Skin epidermis (tissue), 12 donors: ENCODE measurements around the gene ITGA3.

ENCODE experiments used
- H3K27ac ChIP-seq, 21 experiments: fragments of 200-600 bp; sonication (generic) in 11 of 21; one replicate each; pipeline ENCODE4 v1.5.0; 2020; ENCODE audit warnings: mild to moderate bottlenecking in 3 of 21, inconsistent platforms in 2 of 21, moderate library complexity in 2 of 21
- H3K4me3 ChIP-seq, 7 experiments: fragments of 200-600 bp; sonication (generic) in 2 of 7; one replicate each; pipeline ENCODE4 v1.5.0; 2020; ENCODE audit warnings: inconsistent platforms in 2 of 7, mild to moderate bottlenecking in 2 of 7, moderate library complexity in 1 of 7

The ITGA3 gene

GRCh38 chr17:50049636-50050035 is 6.3 kb upstream of the ITGA3 start:
- Histone ChIP-seq H3K27ac (no peak overlapping the region), H3K4me3 (no peak overlapping the region)

DNA sequence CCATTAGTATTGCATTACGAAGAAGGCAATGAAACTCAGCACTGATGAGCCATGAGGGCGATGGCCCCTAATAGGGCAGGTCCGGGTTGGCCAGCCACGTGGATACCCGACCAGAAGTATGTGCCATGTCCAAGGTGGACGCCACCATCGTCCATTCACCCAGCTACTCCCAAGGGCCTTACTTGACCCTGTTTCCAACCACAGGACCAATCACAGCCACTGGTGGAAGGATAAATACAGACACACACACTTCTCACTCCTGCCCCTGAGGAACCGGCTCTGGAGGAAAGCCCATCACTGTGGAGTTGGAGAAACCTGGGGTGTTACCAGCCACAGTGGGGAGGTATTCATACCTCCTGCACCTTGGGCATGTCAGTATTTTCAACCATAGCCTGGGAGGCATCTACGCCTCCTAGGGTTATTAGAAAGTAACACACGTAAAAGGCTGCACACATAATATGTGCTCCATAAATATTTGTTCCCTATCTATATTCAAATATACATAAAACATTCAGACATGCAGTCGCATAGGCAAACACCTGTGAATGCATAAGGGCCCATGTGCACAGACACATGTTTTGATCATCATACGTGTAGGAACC is 5.4 kb upstream of the ITGA3 start:
- peak overlapping the region in 3 of 21 experiments; percentile 39 to 63 (median 51) for H3K27ac ChIP-seq

GRCh38 chr17:50051082-50051576 is 4.8 kb upstream of the ITGA3 start:
- Histone ChIP-seq H3K27ac (peak overlapping the region in 11 of 21 experiments; percentile 3 to 65 (median 48)), H3K4me3 (no peak overlapping the region)

More for the DNA sequence above, 5.4 kb upstream of the ITGA3 start:
- H3K4me3 ChIP-seq, result no peak overlapping the region

DNA sequence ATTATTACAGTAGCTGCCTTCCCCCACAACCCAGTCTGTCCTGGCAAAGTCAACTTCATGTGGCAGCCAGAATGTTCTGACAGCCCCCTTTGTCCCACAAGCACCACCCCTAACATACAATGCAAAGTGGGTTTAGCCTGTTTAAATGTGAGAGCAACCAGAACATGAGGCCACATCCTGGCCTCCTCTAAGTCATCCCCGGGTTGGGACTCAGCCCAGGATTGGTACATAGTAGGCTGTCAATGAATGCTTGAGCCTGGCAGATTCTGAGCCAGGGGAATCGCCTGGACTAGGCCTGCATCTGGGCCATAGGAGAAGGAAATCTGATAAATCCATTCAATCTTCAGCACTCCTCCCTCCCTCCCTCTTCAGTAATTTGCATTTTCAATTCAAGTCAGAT is 4.3 kb upstream of the ITGA3 start:
- H3K27ac ChIP-seq, result peak overlapping the region in 11 of 21 experiments; percentile 3 to 65 (median 48)
- no peak overlapping the region for H3K4me3 ChIP-seq

DNA sequence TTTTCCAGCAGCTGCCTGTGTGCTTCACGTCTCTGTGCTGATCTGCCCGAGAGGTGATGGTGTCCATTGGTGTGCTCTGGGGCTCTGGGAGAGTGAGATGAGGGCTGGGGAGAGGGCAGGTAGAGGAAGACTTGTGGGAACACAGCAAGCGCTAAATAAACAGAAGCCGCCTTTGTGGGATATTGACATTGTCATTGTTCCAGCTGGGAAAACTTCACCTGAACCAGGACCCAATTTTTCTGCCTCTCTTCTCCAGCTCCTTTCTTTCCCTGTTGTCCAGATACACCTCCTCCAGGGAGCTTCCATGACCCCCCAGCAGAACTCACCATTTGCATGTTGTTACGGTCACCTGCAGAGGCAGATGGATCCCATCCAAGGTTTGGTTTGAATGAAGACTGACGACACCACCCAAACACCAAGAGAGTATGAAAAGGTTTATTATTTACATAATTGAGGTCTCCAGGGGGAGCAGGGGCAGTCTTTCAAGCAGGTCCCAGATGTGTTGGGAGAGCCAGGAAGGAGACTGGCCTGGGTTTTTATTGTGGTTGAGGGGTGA is 3.6 kb upstream of the ITGA3 start:
- no peak overlapping the region for H3K4me3 ChIP-seq
- H3K27ac ChIP-seq, result peak overlapping the region in 3 of 21 experiments; percentile 39 to 63 (median 60)

DNA sequence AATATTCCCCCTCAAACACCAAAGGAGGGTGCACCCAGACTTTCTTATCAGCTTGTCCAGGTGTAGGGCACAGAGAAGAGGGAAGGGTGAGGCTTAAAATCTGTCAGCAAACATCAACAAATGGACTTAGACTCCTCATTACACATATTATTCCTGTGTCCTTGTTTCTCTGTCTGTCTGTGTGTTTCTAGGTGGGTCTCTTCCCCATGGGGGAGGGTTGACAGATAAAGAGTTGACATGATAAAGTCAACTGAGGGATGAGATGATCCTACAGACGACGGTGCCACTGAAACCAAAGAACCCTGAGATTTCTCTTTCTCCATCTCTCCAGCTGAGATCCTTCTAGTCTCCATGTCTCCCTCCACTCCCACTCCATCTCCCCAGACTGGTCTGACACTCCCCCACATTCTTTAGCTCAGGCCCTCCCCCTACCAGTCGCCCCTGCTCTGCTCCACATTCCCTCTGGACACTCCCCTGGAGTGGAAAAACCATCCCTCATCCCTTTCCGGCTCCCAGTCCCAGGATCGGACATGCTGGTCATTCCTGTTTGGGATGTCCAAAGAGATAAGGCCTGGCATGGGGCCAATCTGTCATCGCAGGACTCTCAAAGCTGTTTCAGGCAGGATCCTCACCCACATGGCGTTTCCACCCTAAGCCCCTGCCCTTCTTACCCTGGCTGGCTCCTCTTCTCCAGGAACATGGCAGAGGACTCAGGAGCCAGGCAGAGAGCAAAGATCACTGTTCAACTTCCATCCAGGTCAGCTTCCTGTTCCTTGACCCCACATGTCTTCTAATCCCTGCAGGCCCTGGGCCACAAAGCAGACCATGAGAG is 2.9 kb upstream of the ITGA3 start:
- H3K4me3 ChIP-seq, result no peak overlapping the region

DNA sequence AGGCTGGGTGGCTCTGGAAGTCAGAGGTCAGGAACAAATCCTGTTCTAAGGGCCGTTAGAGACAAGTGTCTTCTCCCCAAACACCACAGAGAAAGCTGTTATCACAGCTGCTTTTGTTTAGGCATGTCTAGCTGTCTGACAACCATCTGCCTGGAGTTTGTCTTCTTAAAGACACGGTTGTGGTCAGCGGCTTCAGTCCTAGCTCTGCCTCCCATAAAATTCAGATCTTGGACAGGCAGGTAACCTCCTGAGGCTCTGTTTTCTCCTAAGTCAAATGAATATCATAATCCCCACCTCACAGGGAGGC is 2.3 kb upstream of the ITGA3 start:
- Histone ChIP-seq H3K4me3 (no peak overlapping the region), H3K27ac (peak overlapping the region in 3 of 21 experiments; percentile 19 to 67 (median 25))

More for the DNA sequence above, 2.9 kb upstream of the ITGA3 start:
- H3K27ac ChIP-seq, result peak overlapping the region in 3 of 21 experiments; percentile 19 to 67 (median 25)

GRCh38 chr17:50055055-50055425 is 870 bp upstream of the ITGA3 start:
- peak overlapping the region; percentile 8 to 94 (median 84) for H3K27ac ChIP-seq

GRCh38 chr17:50056217-50056960 is 479 bp downstream of the ITGA3 start:
- Histone ChIP-seq H3K4me3 (peak overlapping the region; percentile 62 to 88 (median 78)), H3K27ac (peak overlapping the region; percentile 52 to 94 (median 84))

More at GRCh38 chr17:50055055-50055425, 870 bp upstream of the ITGA3 start:
- peak overlapping the region; percentile 62 to 88 (median 78) for H3K4me3 ChIP-seq

DNA sequence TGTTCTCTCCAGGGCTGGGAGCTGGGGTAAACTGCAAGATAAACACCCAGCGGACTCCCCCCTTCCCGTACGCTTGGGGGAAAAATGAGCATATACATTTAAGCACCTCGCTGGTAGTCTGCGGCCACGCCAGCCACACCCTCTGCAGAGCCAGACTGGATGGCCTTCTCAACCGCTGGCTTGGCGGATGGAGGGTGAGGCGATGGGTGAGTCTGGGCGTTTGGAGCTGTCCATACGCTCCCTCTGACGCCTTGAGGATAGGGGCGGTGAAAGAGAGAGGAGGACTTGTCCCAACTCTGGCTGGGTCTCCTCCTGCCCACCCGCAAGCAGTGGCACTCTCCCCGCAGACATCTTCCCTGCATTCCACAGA is 1.0 kb downstream of the ITGA3 start:
- peak overlapping the region in 17 of 21 experiments; percentile 52 to 94 (median 85) for H3K27ac ChIP-seq

DNA sequence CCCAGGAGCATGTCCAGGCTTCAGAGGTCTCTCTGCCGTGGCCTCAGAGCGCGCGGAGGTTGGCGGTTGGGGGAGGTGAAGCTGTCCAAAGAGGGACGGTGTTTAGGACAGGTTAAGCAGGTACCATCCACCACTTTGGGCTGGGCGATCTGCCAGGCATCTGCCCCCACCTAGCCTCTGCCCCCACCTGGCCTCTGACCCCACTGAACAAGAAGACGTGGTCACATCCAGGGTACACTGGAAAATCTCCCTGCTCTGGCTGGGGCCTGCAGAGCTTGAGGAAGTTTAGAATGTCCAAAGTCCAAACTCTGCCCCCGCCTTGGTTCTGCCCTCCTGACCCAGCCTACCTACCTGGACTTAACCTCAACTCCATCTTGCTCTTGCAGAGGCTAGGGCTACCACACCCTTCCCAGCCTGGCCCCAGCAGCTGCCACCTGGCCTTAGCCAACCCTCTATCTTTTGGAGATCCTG is 1.6 kb downstream of the ITGA3 start:
- peak overlapping the region in 12 of 21 experiments; percentile 40 to 94 (median 87) for H3K27ac ChIP-seq
- peak overlapping the region in 5 of 7 experiments; percentile 62 to 83 (median 78) for H3K4me3 ChIP-seq

More for the DNA sequence above, 1.0 kb downstream of the ITGA3 start:
- peak overlapping the region; percentile 62 to 88 (median 78) for H3K4me3 ChIP-seq

- peak overlapping the region in 4 of 7 experiments; percentile 71 to 83 (median 78) for H3K4me3 ChIP-seq
- H3K27ac ChIP-seq, result peak overlapping the region in 11 of 21 experiments; percentile 3 to 94 (median 63)
These were observed 2.5 kb downstream of the ITGA3 start for GRCh38 chr17:50058296-50058953.

DNA sequence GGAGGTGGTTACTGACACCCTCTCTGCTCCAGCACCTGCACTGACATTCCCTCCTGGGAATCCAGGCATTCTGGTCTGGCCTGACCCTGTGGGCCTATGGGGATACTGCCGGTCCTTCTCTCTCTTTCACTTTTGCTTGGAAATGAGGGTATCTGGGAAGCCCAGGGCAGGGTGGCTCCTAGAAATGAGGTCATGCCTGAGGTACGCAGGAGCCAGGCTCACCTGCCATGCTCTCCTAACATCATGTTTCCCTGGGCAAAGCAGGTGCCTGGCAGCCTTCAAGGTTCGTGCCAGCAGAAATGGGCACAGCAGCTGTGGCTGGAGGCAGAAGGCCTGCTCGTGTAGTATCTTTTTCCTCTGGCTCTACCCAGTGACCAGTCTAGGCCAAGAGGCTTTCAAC is 3.3 kb downstream of the ITGA3 start:
- H3K27ac ChIP-seq, result peak overlapping the region in 15 of 21 experiments; percentile 3 to 85 (median 56)
- peak overlapping the region in 1 of 7 experiments; percentile 5 for H3K4me3 ChIP-seq

- Histone ChIP-seq H3K4me3 (peak overlapping the region in 1 of 7 experiments; percentile 5), H3K27ac (peak overlapping the region in 13 of 21 experiments; percentile 3 to 85 (median 50))
These were observed 3.9 kb downstream of the ITGA3 start for GRCh38 chr17:50059759-50060273.

- peak overlapping the region in 14 of 21 experiments; percentile 16 to 90 (median 74) for H3K27ac ChIP-seq
- H3K4me3 ChIP-seq, result peak overlapping the region in 1 of 7 experiments; percentile 24
These were observed 5.2 kb downstream of the ITGA3 start for GRCh38 chr17:50060951-50061712.

DNA sequence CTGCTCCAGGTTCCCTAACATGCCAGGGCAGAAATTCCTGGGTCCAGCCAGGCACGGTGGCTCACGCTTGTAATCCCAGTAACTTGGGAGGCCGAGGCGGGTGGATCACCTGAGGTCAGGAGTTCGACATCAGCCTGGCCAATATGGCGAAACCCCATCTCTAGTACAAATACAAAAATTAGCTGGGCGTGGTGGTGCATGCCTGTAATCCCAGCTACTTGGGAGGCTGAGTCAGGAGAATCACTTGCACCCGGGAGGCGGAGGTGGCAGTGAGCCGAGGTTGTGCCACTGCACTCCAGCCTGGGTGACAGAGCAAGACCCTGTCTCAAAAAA is 5.8 kb downstream of the ITGA3 start:
- Histone ChIP-seq H3K4me3 (peak overlapping the region in 1 of 7 experiments; percentile 24), H3K27ac (peak overlapping the region in 15 of 21 experiments; percentile 16 to 90 (median 70))

DNA sequence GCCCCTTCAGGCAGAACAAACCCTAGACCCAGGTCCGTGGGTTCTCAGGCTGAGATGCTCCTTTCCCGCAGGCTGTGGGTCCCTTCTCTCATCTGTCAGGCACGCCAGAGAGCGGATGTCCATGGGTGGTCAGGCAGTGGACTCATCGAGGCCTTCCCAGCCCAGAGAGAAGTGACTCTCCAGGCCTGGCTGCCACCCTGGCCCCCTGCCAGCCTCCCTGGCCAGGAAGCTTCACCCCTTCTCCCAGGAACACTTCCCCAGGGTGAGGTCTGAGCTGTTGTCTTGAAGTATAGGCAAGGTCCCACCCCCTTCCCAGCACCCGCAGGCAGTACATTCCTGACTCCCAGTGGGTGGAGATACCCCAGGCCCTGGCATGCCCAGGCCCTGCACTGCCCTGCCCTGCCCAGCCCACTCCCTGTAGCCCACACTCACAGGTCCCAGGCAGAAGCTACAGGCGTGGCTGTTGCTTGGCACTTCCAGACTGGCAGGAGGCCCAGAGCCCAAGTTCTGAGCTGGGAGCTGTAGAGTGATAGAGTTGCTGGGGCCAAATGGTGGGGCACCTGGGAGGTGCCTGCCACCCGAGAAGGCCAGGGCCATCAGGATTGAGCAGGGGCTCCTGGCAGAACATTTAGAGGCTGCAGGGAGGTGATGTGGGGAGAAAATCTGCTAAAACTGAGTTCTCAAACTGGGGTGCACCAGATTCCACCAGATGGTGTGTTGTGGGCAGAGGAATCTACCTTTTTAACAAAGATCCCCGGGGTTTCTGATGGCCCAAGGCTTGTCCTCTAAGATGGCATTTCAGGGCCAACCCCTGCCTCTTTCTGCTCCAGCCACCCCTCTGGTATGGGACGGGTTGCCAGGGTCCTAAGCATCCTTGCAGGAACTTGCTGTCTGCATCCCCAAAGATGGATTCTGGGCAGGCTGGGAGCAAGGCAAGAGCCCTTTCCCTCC is 6.7 kb downstream of the ITGA3 start:
- peak overlapping the region in 1 of 7 experiments; percentile 24 for H3K4me3 ChIP-seq
- peak overlapping the region in 16 of 21 experiments; percentile 17 to 90 (median 82) for H3K27ac ChIP-seq
